ENCODE measurements around the gene LRRFIP1. TPM values are rescaled to one million over a fixed set of nuclear protein-coding genes. Genes with fewer than 3 reads are reported as not detected.
A peak's percentile ranks its signal among the peaks of the same experiment; 100 is the strongest.

The LRRFIP1 gene
- total RNA-seq, 3 donors from 2014 or later (not counting 1 experiment from before 2014, with no cell fraction given) = 163 to 207 (median 188) TPM

DNA sequence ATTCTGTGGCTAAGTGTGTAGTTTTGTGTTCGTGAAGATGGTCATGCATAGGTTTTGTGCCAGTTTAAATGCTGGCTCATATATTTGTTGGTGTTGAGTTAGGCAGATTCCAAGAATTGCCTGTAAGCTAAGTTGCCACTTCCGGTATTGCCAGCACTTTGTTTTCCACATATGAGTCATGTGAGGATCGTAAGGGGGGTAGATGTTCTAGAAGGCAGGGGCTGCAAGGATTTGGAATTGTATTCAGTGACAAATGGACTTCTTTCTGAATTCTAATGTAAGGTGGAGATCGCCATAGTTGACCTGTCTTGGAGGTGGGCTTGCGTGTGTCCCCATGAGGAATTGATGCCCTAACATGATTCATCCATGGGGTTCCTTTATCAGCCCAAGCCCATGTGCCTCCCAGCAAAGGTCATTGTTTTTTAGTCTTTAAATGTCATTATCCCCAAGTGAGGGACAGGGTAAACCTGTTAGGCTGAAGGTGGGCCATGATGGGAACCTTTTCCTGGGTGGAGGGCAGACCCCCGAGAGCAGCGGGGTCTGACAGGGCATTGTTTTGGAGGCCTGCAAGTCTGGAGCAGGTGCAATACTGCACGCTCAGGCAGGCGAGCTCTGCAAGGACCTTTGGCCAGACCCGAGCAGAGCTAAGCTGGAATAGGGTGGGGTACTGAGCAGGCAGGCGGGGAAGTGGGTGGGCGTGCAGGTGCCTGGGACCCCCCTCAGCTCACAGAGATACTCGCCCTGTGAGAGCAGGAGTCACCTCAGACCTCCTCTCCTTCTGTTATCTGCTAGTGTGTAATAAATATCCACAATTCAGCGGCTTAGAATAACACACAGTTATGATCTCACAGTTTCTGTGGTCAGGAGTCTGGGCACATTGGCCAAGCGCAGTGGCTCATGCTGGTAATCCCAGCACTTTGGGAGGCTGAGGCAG, 77.4 kb downstream of the LRRFIP1 start:
- TF ChIP-seq, protein P1, sequence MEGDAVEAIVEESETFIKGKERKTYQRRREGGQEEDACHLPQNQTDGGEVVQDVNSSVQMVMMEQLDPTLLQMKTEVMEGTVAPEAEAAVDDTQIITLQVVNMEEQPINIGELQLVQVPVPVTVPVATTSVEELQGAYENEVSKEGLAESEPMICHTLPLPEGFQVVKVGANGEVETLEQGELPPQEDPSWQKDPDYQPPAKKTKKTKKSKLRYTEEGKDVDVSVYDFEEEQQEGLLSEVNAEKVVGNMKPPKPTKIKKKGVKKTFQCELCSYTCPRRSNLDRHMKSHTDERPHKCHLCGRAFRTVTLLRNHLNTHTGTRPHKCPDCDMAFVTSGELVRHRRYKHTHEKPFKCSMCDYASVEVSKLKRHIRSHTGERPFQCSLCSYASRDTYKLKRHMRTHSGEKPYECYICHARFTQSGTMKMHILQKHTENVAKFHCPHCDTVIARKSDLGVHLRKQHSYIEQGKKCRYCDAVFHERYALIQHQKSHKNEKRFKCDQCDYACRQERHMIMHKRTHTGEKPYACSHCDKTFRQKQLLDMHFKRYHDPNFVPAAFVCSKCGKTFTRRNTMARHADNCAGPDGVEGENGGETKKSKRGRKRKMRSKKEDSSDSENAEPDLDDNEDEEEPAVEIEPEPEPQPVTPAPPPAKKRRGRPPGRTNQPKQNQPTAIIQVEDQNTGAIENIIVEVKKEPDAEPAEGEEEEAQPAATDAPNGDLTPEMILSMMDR (IDR thresholded peaks at IDR 0.05) = no peak
- intact Hi-C loops (cut with micrococcal nuclease) = loop anchor here (5.0 kb wide), 1 partner anchor 32 kb away; no protein-coding TSS in a partner anchor
- ATAC-seq (no peak), DNase-seq (peak in 1 of 2 donors; percentile 33)
- Histone ChIP-seq H3K27ac (ENCODE audit: low read length) (no peak overlapping the region), H3K4me3 (ENCODE audit: low read length) (no peak overlapping the region), H3K36me3 (ENCODE audit: control insufficient read depth, insufficient read depth, low read length) (peaks cover 8% of the 10 kb centered on the region), H3K27me3 (ENCODE audit: control insufficient read depth, insufficient read depth, low read length) (no peaks in the 10 kb centered on the region), H3K4me1 (ENCODE audit: control insufficient read depth, insufficient read depth, low read length) (peaks cover 85% of the 10 kb centered on the region), H3K9me3 (ENCODE audit: control insufficient read depth, insufficient read depth, low read length) (no peaks in the 10 kb centered on the region)
- H3K27me3 Mint-ChIP-seq (ENCODE audit: low read depth in 2 of 2) = no peaks in the 10 kb centered on the region
- peaks cover 77 to 86% of the 10 kb centered on the region in 2 donors for H3K4me1 Mint-ChIP-seq
- H3K9me3 Mint-ChIP-seq = no peaks in the 10 kb centered on the region
- H3K27ac Mint-ChIP-seq = peak overlapping the region; percentile 86 to 99
- peak overlapping the region; percentile 70 for H3K4me3 Mint-ChIP-seq
- H3K36me3 Mint-ChIP-seq = no peaks in the 10 kb centered on the region
- 73% methylated on average over 15 of the region's 15 CpGs for WGBS (ENCODE audit: insufficient coverage)

DNA sequence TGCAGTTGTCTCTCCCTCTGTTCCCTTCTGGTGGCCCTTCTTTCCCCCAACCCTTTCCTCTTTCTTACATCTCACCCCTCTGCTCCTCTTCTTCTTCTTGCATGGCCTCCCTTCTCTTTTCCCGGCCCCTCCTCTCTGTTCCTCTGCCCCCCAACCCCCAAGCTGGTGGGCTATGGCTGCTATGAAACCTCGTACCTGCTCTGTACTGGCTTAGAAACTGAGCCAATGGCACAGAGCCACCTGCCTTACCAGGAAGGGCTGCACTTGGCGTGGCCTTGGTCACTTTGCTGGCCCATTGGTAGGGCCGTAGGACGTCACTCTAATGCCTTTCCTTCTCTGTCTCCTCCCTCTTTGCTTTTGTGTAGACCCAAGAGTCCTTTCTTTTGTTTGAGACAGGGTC, 78.9 kb downstream of the LRRFIP1 start:
- no peak for DNase-seq
- intact Hi-C loops (cut with micrococcal nuclease) = loop anchor here (2.0 to 5.0 kb wide), 2 partner anchors 13 to 34 kb away; no protein-coding TSS in a partner anchor

DNA sequence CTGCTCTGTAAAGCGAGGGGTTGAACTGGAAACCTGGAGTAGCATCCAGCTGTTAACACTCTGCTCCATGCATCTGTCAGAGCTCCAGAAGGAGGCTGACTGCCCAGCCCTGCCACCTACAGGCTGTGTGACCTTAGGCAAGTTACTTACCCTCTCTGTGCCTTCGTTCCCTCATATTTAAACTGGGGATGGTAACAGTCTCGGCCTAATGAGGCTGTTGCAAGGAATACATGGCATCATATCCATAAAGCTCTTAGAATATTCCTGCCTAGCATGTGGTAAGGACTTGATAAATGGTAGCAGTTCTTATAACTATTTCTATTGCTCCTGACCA, 80.6 kb downstream of the LRRFIP1 start:
- intact Hi-C loops (cut with micrococcal nuclease) = loop anchor here (5.0 kb wide), 1 partner anchor 36 kb away; no protein-coding TSS in a partner anchor
- peak overlapping the region; percentile 40 for H3K4me3 Mint-ChIP-seq
- peak overlapping the region; percentile 86 to 99 for H3K27ac Mint-ChIP-seq
- peak in 1 of 2 donors; percentile 47 for DNase-seq
- no peaks in the 10 kb centered on the region for H3K9me3 Mint-ChIP-seq
- peaks cover 28% of the 10 kb centered on the region for H3K36me3 ChIP-seq (ENCODE audit: control insufficient read depth, insufficient read depth, low read length)
- ATAC-seq = peak in 2 of 3 donors; percentile 7 to 16
- no peaks in the 10 kb centered on the region for H3K27me3 Mint-ChIP-seq (ENCODE audit: low read depth in 2 of 2)
- peaks cover 67 to 70% of the 10 kb centered on the region in 2 donors for H3K4me1 Mint-ChIP-seq
- 89% methylated on average over 3 of the region's 3 CpGs for WGBS (ENCODE audit: insufficient coverage)
- H3K27ac ChIP-seq (ENCODE audit: low read length) = peak overlapping the region; percentile 42
- no peak overlapping the region for H3K4me3 ChIP-seq (ENCODE audit: low read length)
- H3K4me1 ChIP-seq (ENCODE audit: control insufficient read depth, insufficient read depth, low read length) = peaks cover 52% of the 10 kb centered on the region
- TF ChIP-seq, protein P1 (IDR thresholded peaks at IDR 0.05) = peak; percentile 9
- H3K9me3 ChIP-seq (ENCODE audit: control insufficient read depth, insufficient read depth, low read length) = no peaks in the 10 kb centered on the region
- H3K36me3 Mint-ChIP-seq = peaks cover 7% of the 10 kb centered on the region
- no peaks in the 10 kb centered on the region for H3K27me3 ChIP-seq (ENCODE audit: control insufficient read depth, insufficient read depth, low read length)

More for the DNA sequence above, 78.9 kb downstream of the LRRFIP1 start:
- no peaks in the 10 kb centered on the region for H3K9me3 Mint-ChIP-seq
- Histone ChIP-seq H3K36me3 (ENCODE audit: control insufficient read depth, insufficient read depth, low read length) (peaks cover 16% of the 10 kb centered on the region), H3K4me3 (ENCODE audit: low read length) (no peak overlapping the region), H3K27ac (ENCODE audit: low read length) (no peak overlapping the region), H3K4me1 (ENCODE audit: control insufficient read depth, insufficient read depth, low read length) (peaks cover 70% of the 10 kb centered on the region), H3K27me3 (ENCODE audit: control insufficient read depth, insufficient read depth, low read length) (no peaks in the 10 kb centered on the region), H3K9me3 (ENCODE audit: control insufficient read depth, insufficient read depth, low read length) (no peaks in the 10 kb centered on the region)
- H3K27ac Mint-ChIP-seq = peak overlapping the region; percentile 86 to 99
- TF ChIP-seq, protein P1 (IDR thresholded peaks at IDR 0.05) = no peak
- H3K36me3 Mint-ChIP-seq = peaks cover 4% of the 10 kb centered on the region
- H3K27me3 Mint-ChIP-seq (ENCODE audit: low read depth in 2 of 2) = no peaks in the 10 kb centered on the region
- H3K4me3 Mint-ChIP-seq = no peak overlapping the region
- WGBS (ENCODE audit: insufficient coverage) = 96% methylated on average over 5 of the region's 5 CpGs
- no peak for ATAC-seq
- H3K4me1 Mint-ChIP-seq = peaks cover 68 to 75% of the 10 kb centered on the region in 2 donors
